ENCODE results near the gene SYP.

SYP gene

GRCh38 chrX:49212861-49213260, 12.9 kb upstream of the SYP start:
- ChIA-PET CTCF (no interaction called here), POLR2A (no interaction called here)
- no peak for DNase-seq (ENCODE audit: extremely low spot score)
- TF ChIP-seq FOXK2 (IDR thresholded peaks at IDR 0.05) (no peak), ZNF384 (IDR thresholded peaks at IDR 0.05) (no peak), FOXM1 (IDR thresholded peaks at IDR 0.05; ENCODE audit: borderline replicate concordance) (no peak), PKNOX1 (IDR thresholded peaks at IDR 0.05) (no peak), SUZ12 (IDR thresholded peaks at IDR 0.05) (no peak), TARDBP (IDR thresholded peaks at IDR 0.05) (no peak), FOXA1 (IDR thresholded peaks at IDR 0.05) (no peak), SP1 (IDR thresholded peaks at IDR 0.05) (no peak), BHLHE40 (IDR thresholded peaks at IDR 0.05; ENCODE audit: borderline replicate concordance) (no peak)

- DNase-seq (ENCODE audit: extremely low spot score), result no peak
- ChIA-PET CTCF (no interaction called here), POLR2A (no interaction called here)
- no peak for TF ChIP-seq ZNF384 (IDR thresholded peaks at IDR 0.05)
- no peak for TF ChIP-seq PKNOX1 (IDR thresholded peaks at IDR 0.05)
- no peak for TF ChIP-seq TARDBP (IDR thresholded peaks at IDR 0.05)
- no peak for TF ChIP-seq FOXK2 (IDR thresholded peaks at IDR 0.05)
- TF ChIP-seq NFRKB (IDR thresholded peaks at IDR 0.05), result no peak
- TF ChIP-seq ARNT (IDR thresholded peaks at IDR 0.05), result no peak
- TF ChIP-seq HDGF (IDR thresholded peaks at IDR 0.05; ENCODE audit: borderline replicate concordance), result no peak
- TF ChIP-seq ELF4 (IDR thresholded peaks at IDR 0.05), result no peak
- TF ChIP-seq LEF1 (IDR thresholded peaks at IDR 0.05; ENCODE audit: borderline replicate concordance), result no peak
- TF ChIP-seq L3MBTL2 (conservative IDR thresholded peaks at IDR 0.05), result no peak
- no peak; the same call in 1 of the 2 replicates for TF ChIP-seq SUZ12 (IDR thresholded peaks at IDR 0.05)
Measured at GRCh38 chrX:49212209-49212608, 12.2 kb upstream of the SYP start.

GRCh38 chrX:49211074-49211473, 11.1 kb upstream of the SYP start:
- ChIA-PET CTCF (no interaction called here), POLR2A (interaction anchor here (0.8 kb wide), 1 partner anchor 11 kb away, joined by 3 read pairs; the partner anchor contains the start of gene SYP)
- TF ChIP-seq FOXA1 (IDR thresholded peaks at IDR 0.05) (no peak), FOXM1 (IDR thresholded peaks at IDR 0.05; ENCODE audit: borderline replicate concordance) (no peak), NFRKB (IDR thresholded peaks at IDR 0.05) (no peak), L3MBTL2 (conservative IDR thresholded peaks at IDR 0.05) (no peak)
- DNase-seq (ENCODE audit: extremely low spot score), result no peak

GRCh38 chrX:49210406-49210805, 10.4 kb upstream of the SYP start:
- TF ChIP-seq LEF1 (IDR thresholded peaks at IDR 0.05; ENCODE audit: borderline replicate concordance) (no peak), L3MBTL2 (conservative IDR thresholded peaks at IDR 0.05) (no peak), TARDBP (IDR thresholded peaks at IDR 0.05) (no peak), PKNOX1 (IDR thresholded peaks at IDR 0.05) (no peak), ZNF384 (IDR thresholded peaks at IDR 0.05) (no peak), FOXA1 (IDR thresholded peaks at IDR 0.05) (no peak), BHLHE40 (IDR thresholded peaks at IDR 0.05; ENCODE audit: borderline replicate concordance) (no peak), SP1 (IDR thresholded peaks at IDR 0.05) (no peak)
- ChIA-PET CTCF (no interaction called here), POLR2A (interaction anchor here (0.8 kb wide), 1 partner anchor 10 kb away, joined by 3 read pairs; the partner anchor contains the start of gene SYP)
- DNase-seq (ENCODE audit: extremely low spot score), result no peak

- ChIA-PET CTCF (no interaction called here), POLR2A (no interaction called here)
- no peak for TF ChIP-seq FOXA1 (IDR thresholded peaks at IDR 0.05)
- TF ChIP-seq FOXM1 (IDR thresholded peaks at IDR 0.05; ENCODE audit: borderline replicate concordance), result no peak
- TF ChIP-seq HDGF (IDR thresholded peaks at IDR 0.05; ENCODE audit: borderline replicate concordance), result no peak
- TF ChIP-seq L3MBTL2 (conservative IDR thresholded peaks at IDR 0.05), result no peak
- no peak for TF ChIP-seq SUZ12 (IDR thresholded peaks at IDR 0.05)
- TF ChIP-seq ARNT (IDR thresholded peaks at IDR 0.05), result no peak
- TF ChIP-seq NFRKB (IDR thresholded peaks at IDR 0.05), result no peak
- TF ChIP-seq ZNF384 (IDR thresholded peaks at IDR 0.05), result no peak
- no peak for TF ChIP-seq LEF1 (IDR thresholded peaks at IDR 0.05; ENCODE audit: borderline replicate concordance)
- no peak for TF ChIP-seq ELF4 (IDR thresholded peaks at IDR 0.05)
- TF ChIP-seq PKNOX1 (IDR thresholded peaks at IDR 0.05), result no peak
- TF ChIP-seq BHLHE40 (IDR thresholded peaks at IDR 0.05; ENCODE audit: borderline replicate concordance), result no peak
- TF ChIP-seq SP1 (IDR thresholded peaks at IDR 0.05), result no peak
- no peak for TF ChIP-seq CTBP1 (IDR thresholded peaks at IDR 0.05; ENCODE audit: borderline replicate concordance)
- TF ChIP-seq TARDBP (IDR thresholded peaks at IDR 0.05), result no peak
- no peak for TF ChIP-seq FOXK2 (IDR thresholded peaks at IDR 0.05)
- no peak for DNase-seq (ENCODE audit: extremely low spot score)
Measured at GRCh38 chrX:49209434-49210251, 9.7 kb upstream of the SYP start.

GRCh38 chrX:49208399-49208798, 8.4 kb upstream of the SYP start:
- CTCF ChIA-PET, result no interaction called here
- POLR2A ChIA-PET, result no interaction called here
- no peak for DNase-seq (ENCODE audit: extremely low spot score)
- TF ChIP-seq NFRKB (IDR thresholded peaks at IDR 0.05) (no peak), FOXM1 (IDR thresholded peaks at IDR 0.05; ENCODE audit: borderline replicate concordance) (no peak), ARNT (IDR thresholded peaks at IDR 0.05) (no peak)

Data from HEK293T (cell line).